HepG2 (cell line): ENCODE measurements around the gene ELL. TPM values are rescaled to one million over a fixed set of nuclear protein-coding genes. Genes with fewer than 3 reads are reported as not detected.

Experiments used
- CENPT ChIP-seq: sonication (generic); formaldehyde crosslinking; IDR thresholded peaks from 2 replicates; pipeline ENCODE4 v1.8.0; 2022; ENCODE audit warnings: low read depth, mild to moderate bottlenecking, moderate library complexity, missing genetic modification reagents
- CREM ChIP-seq, 2 experiments: sonication (generic) in 1 of 2; formaldehyde crosslinking in 1 of 2; IDR thresholded peaks; 2 replicates each; pipeline versions ENCODE4 v1.4.0 to v1.6.1; 2016 to 2020; ENCODE audit warnings: antibody characterized with exemption in 1 of 2, mild to moderate bottlenecking in 1 of 2, missing genetic modification reagents in 1 of 2
- DRAP1 ChIP-seq: IDR thresholded peaks from 2 replicates; pipeline ENCODE4 v1.6.1; 2016; ENCODE audit warnings: missing genetic modification reagents, missing compliant biosample characterization
- FOXJ3 ChIP-seq: sonication (generic); formaldehyde crosslinking; IDR thresholded peaks from 2 replicates; pipeline ENCODE4 v1.4.0; 2020; ENCODE audit warnings: missing genetic modification reagents, mild to moderate bottlenecking, borderline replicate concordance
- FOXP4 ChIP-seq: sonication (generic); formaldehyde crosslinking; IDR thresholded peaks from 2 replicates; pipeline ENCODE4 v1.4.0; 2020; ENCODE audit warnings: missing genetic modification reagents
- HIC2 ChIP-seq: sonication (generic); formaldehyde crosslinking; IDR thresholded peaks from 2 replicates; pipeline ENCODE4 v1.9.0; 2022; ENCODE audit warnings: low read depth, missing genetic modification reagents
- KDM5B ChIP-seq: sonication (generic); formaldehyde crosslinking; IDR thresholded peaks from 2 replicates; pipeline ENCODE4 v1.4.0; 2020; ENCODE audit warnings: missing genetic modification reagents, mild to moderate bottlenecking, borderline replicate concordance
- NFE2L1 ChIP-seq: sonication (generic); formaldehyde crosslinking; IDR thresholded peaks from 2 replicates; pipeline ENCODE4 v1.4.0; 2020; ENCODE audit warnings: missing genetic modification reagents, mild to moderate bottlenecking, borderline replicate concordance
- POGZ ChIP-seq: sonication (generic); formaldehyde crosslinking; IDR thresholded peaks from 2 replicates; pipeline ENCODE4 v1.4.0; 2020; ENCODE audit warnings: mild to moderate bottlenecking, missing genetic modification reagents
- RNF2 ChIP-seq: fragments of 450-650 bp; conservative IDR thresholded peaks from 2 replicates; pipeline ENCODE4 v1.6.1; 2016; ENCODE audit warnings: low read depth
- SAP130 ChIP-seq: IDR thresholded peaks from 2 replicates; pipeline ENCODE4 v1.6.1; 2016; ENCODE audit warnings: low read depth
- TCF12 ChIP-seq, 2 experiments: fragments of 450-650 bp in 1 of 2; sonication (generic) in 1 of 2; formaldehyde crosslinking in 1 of 2; IDR thresholded peaks; 2 replicates each; pipeline versions ENCODE4 v1.6.1 to v1.8.0; 2017 to 2022; ENCODE audit warnings: antibody characterized with exemption in 1 of 2, mild to moderate bottlenecking in 1 of 2, missing genetic modification reagents in 1 of 2, moderate library complexity in 1 of 2
- TSC22D2 ChIP-seq: sonication (generic); formaldehyde crosslinking; IDR thresholded peaks from 2 replicates; pipeline ENCODE4 v1.5.1; 2020; ENCODE audit warnings: missing genetic modification reagents, mild to moderate bottlenecking, borderline replicate concordance
- ZKSCAN1 ChIP-seq: fragments of 150-350 bp; IDR thresholded peaks from 2 replicates; pipeline ENCODE4 v1.6.1; 2014; ENCODE audit warnings: low read length
- ZNF292 ChIP-seq: sonication (generic); formaldehyde crosslinking; IDR thresholded peaks from 2 replicates; pipeline ENCODE4 v1.8.1; 2022; ENCODE audit warnings: mild to moderate bottlenecking, low read depth, missing genetic modification reagents, borderline replicate concordance
- ZNF546 ChIP-seq: sonication (generic); formaldehyde crosslinking; conservative IDR thresholded peaks from 2 replicates; pipeline ENCODE4 v1.8.1; 2023; ENCODE audit warnings: mild to moderate bottlenecking, missing genetic modification reagents
- ZNF550 ChIP-seq: sonication (generic); formaldehyde crosslinking; IDR thresholded peaks from 2 replicates; pipeline ENCODE4 v1.4.0; 2020; ENCODE audit warnings: mild to moderate bottlenecking, missing genetic modification reagents, borderline replicate concordance
- ZNF687 ChIP-seq: sonication (generic); formaldehyde crosslinking; IDR thresholded peaks from 2 replicates; pipeline ENCODE4 v1.5.1; 2020; ENCODE audit warnings: mild to moderate bottlenecking, missing genetic modification reagents, moderate library complexity
- polyA plus RNA-seq, 8 experiments: library from polyadenylated mRNA; depleted of rRNA in 3 of 8; stranded (reverse) in 7 of 8; unstranded in 1 of 8; fragments of >200 nt; fragmentation: Illumina TruSeq in 4 of 8; extraction: Trizol in 4 of 8; gene quantifications; 2 replicates each; pipeline versions ENCODE4 v1.2.1 to v1.2.3, GENCODE V29; 2011 to 2016; ENCODE audit warnings: low read depth in 4 of 8, missing spikeins in 1 of 8, mixed read lengths in 1 of 8; ENCODE audit not compliant: insufficient read depth in 1 of 8
- total RNA-seq, 5 experiments: library from RNA; depleted of rRNA; stranded (reverse); fragments of >200 nt; fragmentation: Illumina TruSeq; extraction: Trizol; gene quantifications; 2 replicates each; pipeline ENCODE4 v1.2.3, GENCODE V29; 2016; ENCODE audit warnings: low read depth in 1 of 5

Gene ELL
- total and polyA plus RNA-seq, 2 of the 13 experiments (the other 11 are each of a cell fraction or from before 2014, with no cell fraction given), result 3.7 to 5.4 TPM

GRCh38 chr19:18503971-18504885 is 17.6 kb downstream of the ELL start (continued):
- TF ChIP-seq HIC2 (CRISPR knock-in tag) (no peak; the same call in 1 of the 2 replicates), FOXP4 (CRISPR knock-in tag) (peak; percentile 45; the same call in 1 of the 2 replicates), ZNF546 (CRISPR knock-in tag) (0 out of 2 replicates have a peak, but pooled peaks have one; percentile 28), CENPT (CRISPR knock-in tag) (no peak), SAP130 (peak; percentile 90), DRAP1 (CRISPR knock-in tag) (peak; percentile 87), KDM5B (CRISPR knock-in tag) (peak; percentile 26; the same call in 1 of the 2 replicates), CREM (IDR thresholded peaks at IDR 0.05) (no peak; the same call in 1 of the 2 replicates), CREM (CRISPR knock-in tag; IDR thresholded peaks at IDR 0.05) (no peak), ZKSCAN1 (no peak), FOXJ3 (CRISPR knock-in tag) (no peak), TSC22D2 (no peak), ZNF550 (CRISPR knock-in tag) (no peak), POGZ (CRISPR knock-in tag) (0 out of 2 replicates have a peak, but pooled peaks have one; percentile 12), ZNF292 (CRISPR knock-in tag) (no peak; the same call in 1 of the 2 replicates), ZNF687 (CRISPR knock-in tag) (peak; percentile 88), RNF2 (no peak), NFE2L1 (CRISPR knock-in tag) (no peak), TCF12 (IDR thresholded peaks at IDR 0.05) (no peak), TCF12 (CRISPR knock-in tag; IDR thresholded peaks at IDR 0.05) (no peak)
